ENCODE measurements around the gene RNF220.

The RNF220 gene

GRCh38 chr1:44678120-44678519 lies 273.1 kb downstream of the RNF220 start:
- Histone ChIP-seq H2AFZ (ENCODE audit: insufficient read depth, low read length, poor library complexity) (no peak overlapping the region), H3K4me1 (ENCODE audit: control insufficient read depth in 1 of 2, insufficient read depth in 2 of 2, low read length in 2 of 2) (peaks cover 11 to 12% of the 10 kb centered on the region in 2 experiments), H3K9ac (ENCODE audit: low read length) (no peak overlapping the region), H3K79me2 (ENCODE audit: control insufficient read depth, insufficient read depth, low read length, poor library complexity) (peaks cover 6% of the 10 kb centered on the region), H4K8ac (ENCODE audit: low read depth, low read length) (no peak overlapping the region), H3K4ac (ENCODE audit: low read depth, low read length) (no peak overlapping the region), H3K4me3 (ENCODE audit: low read depth, low read length) (no peak overlapping the region), H3K79me1 (ENCODE audit: low read length) (peaks cover 9% of the 10 kb centered on the region), H4K91ac (ENCODE audit: low read depth, low read length) (no peak overlapping the region), H4K12ac (ENCODE audit: low read depth, low read length) (no peak overlapping the region), H3K14ac (ENCODE audit: low read length) (no peak overlapping the region), H2AK5ac (ENCODE audit: low read length) (no peak overlapping the region), H3K18ac (ENCODE audit: low read length) (no peak overlapping the region), H3K9me3 (ENCODE audit: insufficient read depth, low read depth, low read length) (no peaks in the 10 kb centered on the region), H3K27ac (ENCODE audit: low read depth, low read length) (no peak overlapping the region), H3K4me2 (ENCODE audit: low read length) (no peak overlapping the region), H2BK5ac (ENCODE audit: low read depth, low read length, poor library complexity) (no peak overlapping the region), H2BK120ac (ENCODE audit: insufficient read depth, low read length, poor library complexity) (no peak overlapping the region), H3K27me3 (ENCODE audit: insufficient read depth, low read length) (no peaks in the 10 kb centered on the region), H2BK12ac (ENCODE audit: low read length) (no peak overlapping the region), H3K23ac (ENCODE audit: low read length) (no peak overlapping the region), H3K36me3 (ENCODE audit: control insufficient read depth in 1 of 2, insufficient read depth in 2 of 2, low read length in 2 of 2) (no peaks in the 10 kb centered on the region)
- WGBS (ENCODE audit: extremely low coverage, insufficient coverage, insufficient read length): no CpG with 5 or more reads among the region's 2 CpGs
- no peak for DNase-seq

DNA sequence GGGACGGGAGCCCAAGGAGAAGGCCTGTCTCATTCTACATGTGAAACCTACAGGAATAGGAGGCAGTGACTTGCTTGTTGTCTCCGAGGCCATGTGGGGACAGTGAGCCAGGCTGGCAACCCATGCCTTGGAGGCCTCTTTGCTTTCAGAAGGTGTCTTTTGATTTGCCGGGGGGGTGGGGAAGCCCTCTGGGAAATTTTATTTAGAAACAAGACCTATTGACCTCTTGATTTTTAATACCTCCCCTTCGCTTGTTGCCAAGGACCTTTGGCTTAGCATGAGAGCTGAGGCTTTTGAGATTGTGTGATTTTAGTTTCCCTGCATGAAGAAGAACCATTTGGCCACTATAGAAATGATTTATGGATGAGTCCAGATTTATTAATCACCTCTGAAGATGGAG lies 273.6 kb downstream of the RNF220 start:
- Histone ChIP-seq H2AK5ac (ENCODE audit: low read length) (no peak overlapping the region), H4K8ac (ENCODE audit: low read depth, low read length) (no peak overlapping the region), H4K91ac (ENCODE audit: low read depth, low read length) (no peak overlapping the region), H3K4ac (ENCODE audit: low read depth, low read length) (no peak overlapping the region), H3K4me2 (ENCODE audit: low read length) (no peak overlapping the region), H3K4me1 (ENCODE audit: control insufficient read depth in 1 of 2, insufficient read depth in 2 of 2, low read length in 2 of 2) (peaks cover 6 to 7% of the 10 kb centered on the region in 2 experiments), H3K27me3 (ENCODE audit: insufficient read depth, low read length) (no peaks in the 10 kb centered on the region), H2BK5ac (ENCODE audit: low read depth, low read length, poor library complexity) (no peak overlapping the region), H2BK12ac (ENCODE audit: low read length) (no peak overlapping the region), H3K27ac (ENCODE audit: low read depth, low read length) (no peak overlapping the region), H3K4me3 (ENCODE audit: low read depth, low read length) (no peak overlapping the region), H3K9ac (ENCODE audit: low read length) (no peak overlapping the region), H4K12ac (ENCODE audit: low read depth, low read length) (no peak overlapping the region), H3K18ac (ENCODE audit: low read length) (no peak overlapping the region), H3K14ac (ENCODE audit: low read length) (no peak overlapping the region), H3K9me3 (ENCODE audit: insufficient read depth, low read depth, low read length) (no peaks in the 10 kb centered on the region), H3K36me3 (ENCODE audit: control insufficient read depth in 1 of 2, insufficient read depth in 2 of 2, low read length in 2 of 2) (no peaks in the 10 kb centered on the region), H2AFZ (ENCODE audit: insufficient read depth, low read length, poor library complexity) (no peak overlapping the region), H3K79me2 (ENCODE audit: control insufficient read depth, insufficient read depth, low read length, poor library complexity) (peaks cover 6% of the 10 kb centered on the region), H3K79me1 (ENCODE audit: low read length) (peaks cover 7% of the 10 kb centered on the region), H2BK120ac (ENCODE audit: insufficient read depth, low read length, poor library complexity) (no peak overlapping the region), H3K23ac (ENCODE audit: low read length) (no peak overlapping the region)
- WGBS (ENCODE audit: extremely low coverage, insufficient coverage, insufficient read length): no CpG with 5 or more reads among the region's 4 CpGs
- no peak for DNase-seq

- Histone ChIP-seq H2AFZ (ENCODE audit: insufficient read depth, low read length, poor library complexity) (no peak overlapping the region), H3K36me3 (ENCODE audit: control insufficient read depth in 1 of 2, insufficient read depth in 2 of 2, low read length in 2 of 2) (no peaks in the 10 kb centered on the region), H3K23ac (ENCODE audit: low read length) (no peak overlapping the region), H4K91ac (ENCODE audit: low read depth, low read length) (no peak overlapping the region), H3K18ac (ENCODE audit: low read length) (no peak overlapping the region), H2BK5ac (ENCODE audit: low read depth, low read length, poor library complexity) (no peak overlapping the region), H4K8ac (ENCODE audit: low read depth, low read length) (no peak overlapping the region), H3K4ac (ENCODE audit: low read depth, low read length) (no peak overlapping the region), H2BK12ac (ENCODE audit: low read length) (no peak overlapping the region), H3K27me3 (ENCODE audit: insufficient read depth, low read length) (no peaks in the 10 kb centered on the region), H3K4me1 (ENCODE audit: control insufficient read depth in 1 of 2, insufficient read depth in 2 of 2, low read length in 2 of 2) (peaks cover 5 to 6% of the 10 kb centered on the region in 2 experiments), H3K9me3 (ENCODE audit: insufficient read depth, low read depth, low read length) (no peaks in the 10 kb centered on the region), H2BK120ac (ENCODE audit: insufficient read depth, low read length, poor library complexity) (no peak overlapping the region), H3K4me2 (ENCODE audit: low read length) (no peak overlapping the region), H4K12ac (ENCODE audit: low read depth, low read length) (no peak overlapping the region), H3K79me2 (ENCODE audit: control insufficient read depth, insufficient read depth, low read length, poor library complexity) (peaks cover 2% of the 10 kb centered on the region), H3K9ac (ENCODE audit: low read length) (no peak overlapping the region), H3K79me1 (ENCODE audit: low read length) (peaks cover 2% of the 10 kb centered on the region), H2AK5ac (ENCODE audit: low read length) (no peak overlapping the region), H3K4me3 (ENCODE audit: low read depth, low read length) (no peak overlapping the region), H3K27ac (ENCODE audit: low read depth, low read length) (no peak overlapping the region), H3K14ac (ENCODE audit: low read length) (no peak overlapping the region)
- no CpG with 5 or more reads among the region's 5 CpGs for WGBS (ENCODE audit: extremely low coverage, insufficient coverage, insufficient read length)
- no peak for DNase-seq
Observed at GRCh38 chr1:44679468-44679867, 274.4 kb downstream of the RNF220 start.

DNA sequence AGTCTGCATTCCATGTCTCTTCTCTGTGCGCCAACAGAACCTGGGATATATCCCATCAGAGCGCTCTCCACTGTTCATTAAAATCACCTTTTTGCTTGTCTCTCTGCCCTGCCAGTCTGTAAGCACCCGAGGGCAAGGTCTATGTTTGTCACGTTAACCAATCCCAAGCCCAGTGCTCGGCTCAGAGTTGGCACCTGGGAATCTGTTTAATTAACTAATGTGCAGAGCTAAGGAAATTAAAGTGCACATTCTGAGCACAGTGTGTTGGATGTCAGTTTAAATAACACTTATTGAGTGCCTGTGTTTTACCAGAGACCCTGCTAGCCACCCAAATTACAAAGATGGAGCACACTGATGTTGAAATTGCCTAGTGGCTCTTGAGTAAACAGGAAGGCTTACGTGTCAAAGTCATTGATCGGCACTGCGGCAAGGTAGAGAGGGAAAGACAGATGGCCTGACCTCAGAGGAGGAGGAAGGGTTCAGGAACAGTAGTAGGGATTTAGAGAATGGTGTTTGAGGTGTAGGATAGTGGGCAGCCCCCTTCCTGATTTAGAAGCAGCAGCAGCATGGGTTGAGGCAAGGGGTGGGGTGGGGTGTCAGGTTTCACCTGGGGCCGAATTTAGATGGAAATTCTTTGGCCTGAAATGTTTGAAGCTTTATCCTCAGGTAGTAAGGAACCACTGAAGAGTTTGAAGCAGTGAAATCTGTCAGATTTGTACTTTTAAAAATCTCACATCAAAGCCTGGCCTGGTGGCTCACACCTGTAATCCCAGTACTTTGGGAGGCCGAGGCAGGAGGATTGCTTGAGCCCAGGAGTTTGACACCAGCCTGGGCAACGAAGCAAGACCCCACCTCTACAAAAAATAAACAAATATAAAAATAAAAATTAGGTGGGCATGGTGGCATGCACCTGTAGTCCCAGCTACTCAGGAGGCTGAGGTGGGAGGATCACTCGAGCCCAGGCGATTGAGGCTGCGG lies 277.1 kb downstream of the RNF220 start:
- no peak overlapping the region for H3K4ac ChIP-seq (ENCODE audit: low read depth, low read length)
- H3K79me1 ChIP-seq (ENCODE audit: low read length): no peaks in the 10 kb centered on the region
- no peak overlapping the region for H4K8ac ChIP-seq (ENCODE audit: low read depth, low read length)
- H3K14ac ChIP-seq (ENCODE audit: low read length): no peak overlapping the region
- no peak overlapping the region for H3K4me2 ChIP-seq (ENCODE audit: low read length)
- no peak overlapping the region for H2BK120ac ChIP-seq (ENCODE audit: insufficient read depth, low read length, poor library complexity)
- WGBS (ENCODE audit: extremely low coverage, insufficient coverage, insufficient read length): no CpG with 5 or more reads among the region's 14 CpGs
- H3K23ac ChIP-seq (ENCODE audit: low read length): no peak overlapping the region
- H4K12ac ChIP-seq (ENCODE audit: low read depth, low read length): no peak overlapping the region
- no peak overlapping the region for H4K91ac ChIP-seq (ENCODE audit: low read depth, low read length)
- no peak overlapping the region for H2AFZ ChIP-seq (ENCODE audit: insufficient read depth, low read length, poor library complexity)
- H3K9ac ChIP-seq (ENCODE audit: low read length): no peak overlapping the region
- H3K9me3 ChIP-seq (ENCODE audit: insufficient read depth, low read depth, low read length): no peaks in the 10 kb centered on the region
- no peak overlapping the region for H2BK5ac ChIP-seq (ENCODE audit: low read depth, low read length, poor library complexity)
- H3K27me3 ChIP-seq (ENCODE audit: insufficient read depth, low read length): no peaks in the 10 kb centered on the region
- no peaks in the 10 kb centered on the region for H3K36me3 ChIP-seq (ENCODE audit: control insufficient read depth in 1 of 2, insufficient read depth in 2 of 2, low read length in 2 of 2)
- H3K79me2 ChIP-seq (ENCODE audit: control insufficient read depth, insufficient read depth, low read length, poor library complexity): no peaks in the 10 kb centered on the region
- no peak overlapping the region for H3K4me3 ChIP-seq (ENCODE audit: low read depth, low read length)
- no peaks in the 10 kb centered on the region for H3K4me1 ChIP-seq (ENCODE audit: control insufficient read depth in 1 of 2, insufficient read depth in 2 of 2, low read length in 2 of 2)
- no peak overlapping the region for H2AK5ac ChIP-seq (ENCODE audit: low read length)
- no peak overlapping the region for H3K27ac ChIP-seq (ENCODE audit: low read depth, low read length)
- no peak overlapping the region for H3K18ac ChIP-seq (ENCODE audit: low read length)
- no peak overlapping the region for H2BK12ac ChIP-seq (ENCODE audit: low read length)
- DNase-seq: no peak

All from trophoblast cell (in vitro differentiated cells and primary cell).